Astrocyte of the cerebellum (primary cell): ENCODE measurements around the gene ACSL1.

Experiments
- DNase-seq: peaks from one replicate; pipeline ENCODE4 v3.0.0-alpha.2; 2011; ENCODE audit warnings: low read depth
- H3K4me3 ChIP-seq: 2 replicates; pipeline ENCODE4 v1.5.1; 2011; ENCODE audit warnings: mild to moderate bottlenecking, low read depth, low read length, moderate library complexity
- in situ Hi-C: cut with HindIII; loops from 2 replicates; pipeline ENCODE4 v1.10.0; 2017; ENCODE audit warnings: low sequenced_read_pairs
- TF ChIP-seq, protein P1 (sequence below): IDR thresholded peaks from 2 replicates; pipeline ENCODE4 v1.5.1; 2012; ENCODE audit warnings: low read length, low read depth, moderate library complexity, mild to moderate bottlenecking; ENCODE audit errors: missing control alignments

Gene ACSL1

DNA sequence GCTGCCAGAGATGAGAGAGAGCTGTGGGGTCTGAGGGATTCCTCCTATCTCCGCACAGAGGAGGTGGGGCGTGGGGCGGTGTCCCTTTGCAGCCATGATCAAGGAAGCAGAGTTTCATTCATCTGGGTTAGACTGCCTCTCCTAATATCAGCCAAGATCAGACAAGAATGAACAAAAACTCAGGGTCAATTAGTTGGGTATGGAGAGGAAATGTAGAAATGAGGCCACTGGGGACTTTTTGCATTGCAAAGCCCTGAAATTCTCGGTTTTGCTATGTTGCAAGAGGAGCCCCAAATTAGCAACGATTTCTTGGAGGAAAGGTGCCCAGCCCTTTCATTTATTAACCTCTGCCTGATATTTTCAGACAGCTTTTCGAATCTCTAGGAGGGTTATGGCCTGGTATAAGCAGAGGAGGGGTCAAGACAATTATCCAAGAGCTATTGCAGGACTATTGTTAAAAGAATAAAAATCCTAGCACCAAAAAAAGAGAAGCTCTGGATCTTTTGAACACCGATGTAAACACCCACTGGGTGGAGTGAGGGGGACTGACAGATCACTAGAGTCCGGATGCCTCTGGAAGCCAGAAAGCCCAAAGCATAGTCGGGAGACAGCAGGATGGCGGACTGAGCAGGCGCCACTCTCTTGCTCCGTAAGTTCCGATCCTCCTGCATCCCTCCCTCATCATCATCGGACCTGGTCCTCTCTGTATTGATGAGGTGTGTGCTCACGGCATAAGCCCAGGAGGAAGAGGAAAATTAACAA is 34.4 kb upstream of the ACSL1 start:
- in situ Hi-C loops: no loop called here
- DNase-seq: no peak
- H3K4me3 ChIP-seq: no peak overlapping the region

DNA sequence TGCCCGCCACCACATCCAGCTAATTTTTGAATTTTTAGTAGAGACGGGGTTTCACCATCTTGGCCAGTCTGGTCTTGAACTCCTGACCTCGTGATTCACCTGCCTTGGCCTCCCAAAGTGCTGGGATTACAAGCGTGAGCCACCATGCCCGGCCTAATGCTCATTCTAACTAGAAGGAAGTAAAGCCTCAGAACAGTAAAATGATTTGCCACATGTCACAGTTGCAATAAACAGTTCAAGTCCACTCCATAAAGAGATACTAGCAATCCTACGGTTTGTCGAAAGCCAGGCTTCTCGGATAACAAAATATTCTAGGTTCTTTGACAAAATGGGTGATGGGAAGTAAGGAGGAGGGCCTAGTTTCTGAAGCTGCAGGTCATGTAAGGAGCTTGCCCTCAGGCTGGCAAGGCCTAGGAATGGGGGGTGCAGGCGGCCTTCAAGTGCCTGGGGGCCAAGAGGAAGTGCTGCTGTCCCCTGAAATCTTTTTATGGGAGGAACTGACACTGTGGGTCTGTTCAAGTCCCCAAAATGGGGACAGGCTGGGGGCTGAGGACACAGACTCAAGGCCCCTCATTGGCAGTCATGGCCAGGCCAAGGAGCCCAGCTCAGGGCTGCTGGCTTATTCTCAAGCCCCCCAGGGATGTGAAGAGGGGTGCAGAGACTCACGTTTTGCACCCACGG is 31.8 kb upstream of the ACSL1 start:
- DNase-seq: no peak
- TF ChIP-seq, protein P1, sequence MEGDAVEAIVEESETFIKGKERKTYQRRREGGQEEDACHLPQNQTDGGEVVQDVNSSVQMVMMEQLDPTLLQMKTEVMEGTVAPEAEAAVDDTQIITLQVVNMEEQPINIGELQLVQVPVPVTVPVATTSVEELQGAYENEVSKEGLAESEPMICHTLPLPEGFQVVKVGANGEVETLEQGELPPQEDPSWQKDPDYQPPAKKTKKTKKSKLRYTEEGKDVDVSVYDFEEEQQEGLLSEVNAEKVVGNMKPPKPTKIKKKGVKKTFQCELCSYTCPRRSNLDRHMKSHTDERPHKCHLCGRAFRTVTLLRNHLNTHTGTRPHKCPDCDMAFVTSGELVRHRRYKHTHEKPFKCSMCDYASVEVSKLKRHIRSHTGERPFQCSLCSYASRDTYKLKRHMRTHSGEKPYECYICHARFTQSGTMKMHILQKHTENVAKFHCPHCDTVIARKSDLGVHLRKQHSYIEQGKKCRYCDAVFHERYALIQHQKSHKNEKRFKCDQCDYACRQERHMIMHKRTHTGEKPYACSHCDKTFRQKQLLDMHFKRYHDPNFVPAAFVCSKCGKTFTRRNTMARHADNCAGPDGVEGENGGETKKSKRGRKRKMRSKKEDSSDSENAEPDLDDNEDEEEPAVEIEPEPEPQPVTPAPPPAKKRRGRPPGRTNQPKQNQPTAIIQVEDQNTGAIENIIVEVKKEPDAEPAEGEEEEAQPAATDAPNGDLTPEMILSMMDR: no peak
- in situ Hi-C loops: no loop called here
- no peak overlapping the region for H3K4me3 ChIP-seq

More for the DNA sequence above, 34.4 kb upstream of the ACSL1 start:
- TF ChIP-seq, protein P1: no peak

DNA sequence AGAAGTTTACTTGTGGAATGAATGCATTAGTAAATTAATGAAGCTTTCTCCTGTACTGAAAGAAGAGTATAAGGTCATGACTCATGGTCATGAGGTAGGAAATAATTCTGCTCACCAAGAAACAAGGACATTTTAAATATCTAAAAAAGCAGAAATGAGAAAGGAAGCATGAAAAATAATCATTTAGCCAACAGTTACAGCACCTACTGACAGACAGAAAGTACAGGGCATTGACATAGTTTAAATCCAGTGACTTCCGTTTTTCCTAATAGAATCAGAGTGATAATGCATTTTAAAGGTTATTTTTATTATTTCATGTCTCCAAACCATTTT is 30.5 kb upstream of the ACSL1 start:
- DNase-seq: no peak
- TF ChIP-seq, protein P1: no peak
- H3K4me3 ChIP-seq: no peak overlapping the region
- in situ Hi-C loops: no loop called here

DNA sequence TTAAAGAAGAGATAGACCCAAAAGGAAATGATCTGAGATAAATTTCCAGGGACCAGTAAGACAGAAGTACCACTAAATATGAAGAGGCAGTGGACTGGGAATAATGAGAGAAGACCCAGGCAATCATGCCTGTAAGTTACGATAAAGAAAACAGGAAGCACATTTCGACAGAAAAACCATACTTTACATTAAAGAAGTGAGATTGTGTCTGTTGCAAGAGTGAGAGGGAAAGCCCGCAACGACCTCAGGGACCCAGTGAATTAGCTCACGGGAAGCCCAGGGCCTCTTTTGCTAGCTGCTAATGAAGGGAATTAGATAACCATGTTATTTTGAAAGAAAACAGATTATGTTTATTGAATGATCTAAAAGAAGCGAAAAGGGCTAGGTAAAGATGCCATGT is 28.9 kb upstream of the ACSL1 start:
- TF ChIP-seq, protein P1: no peak
- no peak overlapping the region for H3K4me3 ChIP-seq
- DNase-seq: no peak
- in situ Hi-C loops: no loop called here

DNA sequence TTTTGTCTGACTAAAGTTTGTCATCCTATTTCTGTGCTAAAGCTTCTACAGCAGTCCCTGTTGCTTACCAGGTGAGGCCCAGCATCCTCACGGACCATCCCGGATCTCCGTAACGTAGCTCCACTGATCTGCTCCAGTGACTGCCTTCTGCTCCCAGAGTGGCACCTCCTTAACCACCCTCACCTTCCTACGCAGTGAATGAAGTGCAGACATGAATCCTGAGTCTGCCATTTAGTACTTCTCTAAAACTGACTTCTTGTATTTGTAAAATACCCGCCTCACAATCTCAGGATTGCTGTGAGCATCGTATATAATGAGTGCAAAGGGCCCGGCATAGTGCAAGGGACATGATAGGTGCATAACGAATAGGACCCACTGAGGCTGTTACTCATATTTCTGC is 27.7 kb upstream of the ACSL1 start:
- TF ChIP-seq, protein P1: no peak
- in situ Hi-C loops: no loop called here
- no peak for DNase-seq

DNA sequence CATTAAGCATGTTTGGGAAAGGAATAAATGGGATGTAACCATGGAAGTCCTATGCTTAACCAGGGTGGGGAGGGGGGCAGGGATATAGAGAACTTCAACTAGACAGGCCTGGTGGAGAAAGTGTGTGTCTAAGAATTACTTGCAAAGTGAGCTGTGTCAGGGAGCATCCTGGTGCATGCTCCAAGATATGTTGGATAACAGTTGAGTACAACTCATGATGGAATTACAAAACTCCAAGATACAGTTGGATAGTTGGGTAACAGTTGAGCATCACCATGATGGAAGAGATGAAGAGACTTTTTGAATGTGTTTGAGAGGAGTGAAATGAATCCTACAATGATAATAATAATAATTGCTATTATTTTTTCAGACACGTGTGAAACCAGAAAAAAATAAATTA is 26.1 kb upstream of the ACSL1 start:
- no peak for DNase-seq
- no peak overlapping the region for H3K4me3 ChIP-seq
- in situ Hi-C loops: no loop called here
- TF ChIP-seq, protein P1: no peak

More for the DNA sequence above, 27.7 kb upstream of the ACSL1 start:
- no peak overlapping the region for H3K4me3 ChIP-seq
